Putamen (tissue), 1 donor: Measurements from ENCODE around the gene MCAM.

ENCODE experiments used
- DNase-seq: peaks from one replicate; pipeline ENCODE4 v3.0.0-alpha.2; 2016; ENCODE audit warnings: low spot score

The MCAM gene, protein sequence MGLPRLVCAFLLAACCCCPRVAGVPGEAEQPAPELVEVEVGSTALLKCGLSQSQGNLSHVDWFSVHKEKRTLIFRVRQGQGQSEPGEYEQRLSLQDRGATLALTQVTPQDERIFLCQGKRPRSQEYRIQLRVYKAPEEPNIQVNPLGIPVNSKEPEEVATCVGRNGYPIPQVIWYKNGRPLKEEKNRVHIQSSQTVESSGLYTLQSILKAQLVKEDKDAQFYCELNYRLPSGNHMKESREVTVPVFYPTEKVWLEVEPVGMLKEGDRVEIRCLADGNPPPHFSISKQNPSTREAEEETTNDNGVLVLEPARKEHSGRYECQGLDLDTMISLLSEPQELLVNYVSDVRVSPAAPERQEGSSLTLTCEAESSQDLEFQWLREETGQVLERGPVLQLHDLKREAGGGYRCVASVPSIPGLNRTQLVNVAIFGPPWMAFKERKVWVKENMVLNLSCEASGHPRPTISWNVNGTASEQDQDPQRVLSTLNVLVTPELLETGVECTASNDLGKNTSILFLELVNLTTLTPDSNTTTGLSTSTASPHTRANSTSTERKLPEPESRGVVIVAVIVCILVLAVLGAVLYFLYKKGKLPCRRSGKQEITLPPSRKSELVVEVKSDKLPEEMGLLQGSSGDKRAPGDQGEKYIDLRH

DNA sequence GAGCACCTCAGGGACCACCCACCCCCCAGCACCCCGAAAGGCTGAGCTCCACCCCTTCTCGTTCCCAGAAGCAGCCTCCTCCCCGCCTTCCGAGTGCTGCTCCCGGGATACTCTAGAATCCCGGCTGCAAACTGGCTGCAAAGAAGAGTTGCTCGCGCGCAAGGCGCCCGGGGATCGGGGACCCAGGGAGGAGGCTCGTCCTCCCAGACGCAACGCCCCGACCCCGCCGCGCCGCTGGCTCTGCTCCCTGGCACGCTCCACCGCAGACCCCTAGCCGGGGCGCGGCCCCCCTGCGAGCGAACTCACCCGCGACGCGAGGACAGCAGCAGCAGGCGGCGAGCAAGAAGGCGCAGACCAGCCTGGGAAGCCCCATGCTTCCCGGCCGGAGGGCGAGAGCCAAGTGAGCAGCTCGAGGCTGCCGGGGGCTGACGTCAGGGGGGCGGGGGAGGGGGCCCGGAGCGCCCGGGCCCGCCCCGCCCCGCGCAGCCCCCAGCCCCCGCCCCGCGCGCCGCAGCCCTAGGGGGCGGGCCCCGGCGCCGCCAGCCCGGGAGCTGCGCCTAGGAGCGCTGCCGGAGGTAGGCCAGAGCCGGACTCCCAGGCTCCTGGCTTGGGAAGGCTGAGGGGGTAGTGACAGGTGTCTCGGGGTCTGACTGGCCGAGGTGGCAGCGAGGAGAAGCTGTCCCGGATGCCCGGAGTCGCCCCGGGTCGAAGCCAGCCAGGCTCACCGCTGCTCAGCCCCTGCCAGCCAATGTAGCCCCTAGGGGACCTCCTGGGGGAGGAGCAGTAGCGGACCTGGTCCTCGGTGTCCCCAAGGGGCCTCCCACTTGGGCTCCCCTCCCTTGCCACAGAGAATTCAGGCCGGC is at the start of gene MCAM:
MCAM (minus strand) TSS at position 402 of the 863 bp plus-strand sequence; CDS start at position 373, 29 bp downstream.
- DNase-seq, result peak; percentile 62

DNA sequence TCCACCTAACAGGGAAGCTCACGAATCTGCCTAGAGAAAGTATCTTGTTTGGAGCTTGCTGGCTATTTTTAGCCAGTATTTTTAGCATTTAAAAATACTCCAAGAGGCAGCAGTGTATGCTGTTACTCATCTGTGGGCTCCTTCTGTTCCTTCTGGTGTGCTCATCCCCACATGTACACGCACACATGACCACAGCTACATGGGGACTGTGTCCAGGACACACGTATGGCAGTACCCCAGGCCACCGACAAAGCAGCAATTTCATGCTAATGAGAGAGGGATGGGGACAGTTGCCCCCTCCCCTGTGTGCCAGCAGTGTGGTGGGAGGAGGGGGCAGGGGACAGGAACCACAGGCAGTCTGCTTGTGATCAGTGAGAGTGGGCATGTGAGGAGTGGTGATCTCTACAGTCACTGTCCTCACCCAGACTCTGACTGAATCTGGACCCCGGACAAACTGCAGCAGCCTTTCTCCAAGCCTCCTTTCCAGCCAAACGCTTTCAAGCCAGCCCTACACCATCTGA is 48.2 kb upstream of the MCAM start:
- no peak for DNase-seq

DNA sequence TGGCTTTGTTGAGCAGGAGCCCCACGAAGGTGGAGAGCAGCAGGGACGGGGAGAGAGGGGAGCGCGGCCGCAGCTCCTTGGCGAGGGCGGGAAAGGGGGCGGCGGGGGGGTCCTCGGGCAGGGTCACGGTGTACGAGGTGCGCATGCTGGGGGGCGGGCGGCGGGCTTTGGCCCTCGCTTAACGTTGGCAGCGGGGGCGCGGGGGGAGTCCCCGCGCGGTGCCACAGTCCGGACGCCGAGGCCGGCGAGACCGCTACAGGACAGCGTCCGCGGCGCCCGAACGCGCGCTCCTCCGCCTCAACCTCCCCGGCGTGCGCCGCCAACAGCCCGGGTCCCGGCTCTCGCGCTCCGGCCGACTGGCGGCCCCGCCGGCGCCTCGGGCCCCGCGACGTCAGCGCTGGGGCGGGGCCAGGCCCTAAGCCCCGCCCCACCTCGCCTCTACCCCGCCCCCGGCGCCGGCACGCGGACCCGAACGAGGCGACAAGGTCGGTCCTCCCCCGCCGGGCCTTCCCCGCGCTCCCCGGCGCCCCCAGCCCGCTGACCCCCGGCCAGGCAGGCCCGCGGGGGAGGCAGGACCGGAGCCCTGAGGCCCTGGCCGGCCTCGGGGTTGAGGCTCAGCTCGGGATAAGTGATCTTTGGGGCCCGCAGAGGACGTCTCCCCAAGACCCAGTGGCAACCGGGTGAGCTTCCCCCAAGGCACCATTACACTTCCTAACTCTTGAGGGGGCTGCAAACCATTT is 47.1 kb upstream of the MCAM start:
- DNase-seq, result peak; percentile 79

DNA sequence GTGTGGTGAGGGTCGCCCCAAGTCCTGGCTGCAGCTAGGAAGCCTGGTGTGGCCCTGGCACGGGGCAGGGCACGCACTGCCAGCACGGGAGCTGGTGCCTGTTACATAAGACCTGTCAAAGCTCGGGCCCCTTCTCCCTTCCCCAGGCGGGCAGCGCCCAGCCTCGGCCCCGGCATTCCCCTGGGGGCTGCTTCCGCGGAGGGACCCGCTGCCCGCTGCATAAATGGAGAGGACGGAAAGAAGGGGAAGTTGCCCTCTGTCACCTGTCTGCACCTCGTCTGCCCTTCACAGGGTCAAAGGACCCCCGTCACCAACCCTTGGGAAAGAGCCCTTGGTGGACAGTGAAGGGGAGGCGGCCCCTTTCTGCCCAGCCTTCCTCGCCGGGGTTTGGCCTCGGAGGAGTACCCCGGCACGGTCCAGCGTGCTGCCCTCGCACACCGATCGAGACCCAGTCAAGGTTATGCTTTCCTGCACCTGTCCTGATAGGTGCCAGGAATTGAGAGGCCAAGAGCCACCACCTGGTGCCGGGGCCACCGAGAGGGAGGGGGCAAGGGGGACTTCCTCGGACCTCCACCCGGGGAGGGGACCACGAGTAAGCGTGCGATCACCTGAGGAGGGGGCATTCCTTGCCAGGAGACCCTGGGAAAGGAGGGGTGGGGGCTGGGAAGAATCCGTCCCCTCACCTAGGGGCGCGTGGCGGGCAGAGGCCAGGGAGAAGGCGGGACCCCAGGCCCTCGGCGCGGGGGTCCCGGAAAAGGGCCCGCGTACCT is 46.3 kb upstream of the MCAM start:
- no peak for DNase-seq

DNA sequence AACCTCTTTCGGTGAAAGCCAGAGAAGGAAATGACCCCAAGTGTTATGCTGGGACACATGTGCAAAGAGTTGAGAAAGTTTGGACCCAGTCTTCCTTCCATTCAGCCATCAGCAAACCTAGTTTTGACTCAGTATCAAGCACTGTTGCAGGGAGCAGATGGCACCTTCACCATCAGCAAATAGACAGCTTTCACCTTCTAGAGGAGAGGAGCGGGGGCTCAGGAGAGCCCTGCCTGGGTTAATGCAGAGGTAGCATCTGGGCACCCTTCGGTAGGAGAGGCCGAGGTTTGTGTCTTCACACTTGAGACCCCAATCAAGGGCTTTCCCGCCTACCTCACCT is 45.8 kb upstream of the MCAM start:
- no peak for DNase-seq

DNA sequence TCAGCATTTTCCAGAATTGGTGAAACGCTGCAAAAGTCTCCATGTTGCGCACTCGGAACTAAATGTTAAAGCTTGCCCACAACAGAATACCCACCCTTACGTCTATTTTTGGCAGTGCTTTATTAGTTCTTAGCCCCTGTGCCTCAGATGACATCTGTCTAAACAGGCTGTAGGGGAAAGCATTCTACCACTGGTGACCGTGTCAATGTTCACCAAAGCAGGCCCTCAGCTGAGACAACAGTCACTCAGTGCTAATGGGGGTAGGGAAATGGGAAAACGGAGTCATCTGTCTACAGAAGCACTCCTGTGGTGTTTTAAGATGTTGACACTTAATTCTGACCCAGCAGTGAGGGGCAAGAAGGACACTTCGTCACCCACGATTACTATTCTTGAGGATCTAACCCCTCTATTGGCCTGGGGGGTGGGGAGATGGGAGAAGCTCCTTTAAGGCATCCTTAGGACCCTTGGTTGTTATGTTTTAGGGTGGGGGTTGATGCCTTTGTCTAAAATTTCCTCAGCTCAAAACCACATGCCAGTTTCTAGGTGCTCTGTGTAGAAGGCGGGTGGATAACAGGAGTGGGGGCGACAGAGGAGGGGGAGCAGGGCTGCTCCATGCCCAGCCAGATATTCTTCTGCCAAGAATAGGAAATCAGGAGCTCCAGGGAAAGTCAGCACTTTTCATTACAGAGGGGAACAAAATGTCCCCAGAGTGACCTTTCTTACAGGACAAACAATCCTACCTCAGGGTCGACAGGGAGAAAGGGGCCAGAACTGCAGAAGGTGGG is 45.2 kb upstream of the MCAM start:
- DNase-seq, result no peak

DNA sequence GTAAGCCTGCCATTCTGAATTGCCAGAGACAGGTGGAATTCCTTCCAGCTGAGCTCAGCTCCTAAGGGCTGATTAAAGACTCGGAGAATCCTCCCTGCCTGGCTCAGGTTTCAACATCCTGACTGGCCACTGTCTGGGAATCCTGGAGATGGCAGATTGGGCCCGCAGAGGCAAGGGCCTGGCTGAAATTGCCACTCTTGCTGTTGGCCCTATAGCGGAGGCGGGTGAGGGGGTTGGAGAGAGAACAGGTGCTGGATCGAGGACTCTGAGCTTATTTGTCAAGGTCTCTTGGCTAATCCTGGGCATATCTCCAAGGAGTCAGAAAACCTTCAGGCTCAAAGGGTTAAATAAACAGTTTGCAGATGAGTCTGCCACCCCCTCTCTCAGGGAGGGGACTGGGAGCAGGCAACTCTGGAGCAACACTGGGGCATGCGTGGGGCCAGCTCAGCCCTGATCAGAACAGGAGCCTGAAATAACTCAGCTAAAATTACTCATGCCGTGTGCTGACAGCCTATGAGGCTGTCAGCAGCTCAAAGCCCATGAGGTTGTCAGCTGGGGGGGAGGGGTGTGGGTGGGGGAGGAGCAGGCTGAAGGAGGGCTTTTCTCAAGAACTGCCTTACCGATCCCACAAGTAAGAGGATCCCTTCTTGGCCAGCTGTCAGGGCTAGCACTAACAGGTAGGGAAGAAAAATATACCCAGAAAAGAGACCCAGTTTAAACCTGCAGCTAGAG is 44.3 kb upstream of the MCAM start:
- DNase-seq, result peak; percentile 85

DNA sequence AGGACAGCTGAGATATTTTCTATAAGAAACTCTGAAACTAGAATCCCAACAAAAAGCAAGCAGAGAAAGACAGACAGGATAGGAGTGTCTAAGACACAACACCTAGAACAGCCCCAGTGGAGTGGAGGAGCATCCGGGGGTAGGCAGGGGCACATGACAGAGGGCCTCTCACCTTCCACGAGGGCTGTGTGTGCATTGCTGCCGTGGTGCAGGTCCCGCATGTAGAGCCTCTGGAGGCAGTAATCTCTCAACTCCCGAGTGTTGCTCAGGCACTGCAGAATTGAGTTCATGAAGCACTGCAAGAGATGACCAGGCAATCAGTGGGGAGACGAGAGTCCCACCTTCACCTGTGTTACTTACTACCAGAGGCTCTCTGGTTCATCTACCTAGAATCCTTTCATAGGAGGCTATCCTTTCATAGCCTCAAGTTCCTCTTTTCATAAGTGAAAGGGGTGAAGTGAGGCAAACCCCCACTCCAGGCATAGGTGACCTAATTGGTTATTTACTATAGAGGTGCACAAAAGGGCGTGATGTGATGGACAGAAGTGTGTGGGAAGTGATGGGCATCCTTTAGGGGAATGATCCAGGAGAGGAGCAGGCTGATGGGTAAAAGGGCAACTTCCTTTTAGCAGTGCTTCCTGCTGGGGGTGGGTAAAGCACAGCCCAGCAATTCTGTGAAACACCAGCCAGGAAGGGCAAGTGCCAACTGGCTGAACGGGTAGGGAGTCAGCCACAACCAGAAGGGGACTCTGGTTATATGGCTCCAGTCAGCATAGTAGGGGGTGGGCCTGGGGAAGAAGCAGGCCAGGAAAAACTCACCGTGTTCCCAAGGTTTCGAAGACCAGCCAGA is 42.7 kb upstream of the MCAM start:
- DNase-seq, result no peak

DNA sequence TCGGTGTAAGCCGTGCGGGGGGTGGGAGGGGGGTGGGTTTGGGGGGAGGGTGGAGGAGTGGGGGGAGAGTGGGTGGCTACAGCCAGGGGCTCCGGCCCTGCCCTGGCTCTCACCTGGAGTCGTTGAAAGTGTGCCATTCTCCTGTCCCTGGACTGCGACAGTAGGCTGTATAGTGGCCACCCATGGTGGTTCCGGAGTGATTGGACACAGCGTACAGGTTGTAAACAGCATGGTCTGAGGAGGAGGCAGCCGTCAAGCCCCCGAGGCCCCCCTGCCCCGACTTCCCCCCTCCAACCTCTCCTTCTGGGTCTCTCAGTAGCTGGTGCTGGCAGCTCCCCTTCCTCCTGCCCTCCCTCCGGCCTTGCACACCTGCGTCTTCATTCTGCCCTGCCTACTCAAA is 40.1 kb upstream of the MCAM start:
- no peak for DNase-seq

DNA sequence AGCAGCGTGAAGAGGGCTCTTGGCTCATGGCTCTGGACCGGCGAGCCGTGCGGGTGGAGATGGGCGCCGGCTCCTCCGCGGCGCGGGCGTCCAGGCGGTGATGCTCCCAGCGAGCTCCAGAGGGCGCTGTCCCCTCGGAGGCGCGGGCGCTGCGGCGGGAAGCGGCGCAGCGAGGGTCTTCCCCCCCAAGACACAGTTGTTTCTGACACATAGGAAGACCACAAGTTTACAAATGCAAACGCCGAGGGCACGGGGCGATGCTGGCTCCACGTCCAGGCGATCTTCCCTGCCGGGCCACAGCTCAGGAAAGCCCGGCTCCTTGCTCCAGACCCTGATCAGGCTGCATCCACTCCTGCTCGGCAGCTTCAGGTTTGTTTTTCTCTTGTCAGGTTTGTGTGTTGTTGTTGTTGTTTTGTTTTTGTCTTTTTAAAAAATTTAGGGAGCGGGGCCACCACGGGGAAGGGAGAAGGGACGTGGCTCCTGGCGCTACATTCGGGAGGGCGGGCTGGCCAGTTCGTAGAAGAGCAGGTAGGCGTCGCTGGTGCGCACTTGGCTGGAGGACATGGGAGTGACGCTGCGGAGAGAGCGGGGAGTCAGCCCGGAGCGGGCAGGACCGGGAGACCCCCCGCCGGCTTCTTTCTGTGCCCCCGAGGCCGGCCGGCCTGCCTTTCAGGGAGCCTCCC is 39.6 kb upstream of the MCAM start:
- no peak for DNase-seq

DNA sequence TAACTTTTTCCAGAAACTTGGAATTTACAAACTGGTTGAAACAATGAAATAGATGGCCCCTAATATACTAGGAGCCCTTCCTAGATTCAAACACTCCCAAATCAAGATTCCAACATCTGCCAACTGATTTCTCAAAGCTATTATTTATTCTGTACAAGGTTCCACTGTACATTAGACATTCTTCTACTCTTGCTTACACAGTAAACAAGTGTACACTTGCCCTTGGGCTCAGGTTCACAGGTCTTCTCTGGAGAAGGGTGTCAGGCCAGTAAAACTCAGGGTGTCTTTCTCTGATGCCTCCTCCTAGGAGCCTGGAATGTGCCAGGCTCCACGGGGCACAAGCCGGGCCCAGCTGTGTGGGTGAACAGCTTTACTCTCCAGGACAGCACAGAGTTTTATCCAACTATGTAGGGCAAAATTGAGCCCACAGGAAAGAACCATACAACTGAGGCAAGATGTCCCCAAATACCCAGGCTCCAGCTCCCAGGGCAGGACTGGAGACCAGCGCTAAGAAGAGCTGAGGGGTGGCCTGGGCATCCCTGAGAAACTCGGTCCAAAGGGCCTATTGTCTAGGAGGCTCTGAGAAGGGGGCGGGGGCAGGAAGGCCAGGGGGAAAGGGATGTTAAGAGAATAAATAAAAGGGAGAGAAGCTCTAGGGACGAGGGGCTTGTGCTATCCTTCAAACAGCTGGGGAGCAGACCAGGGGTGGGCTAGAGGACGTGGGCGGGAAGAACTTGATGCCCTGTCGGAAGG is 38.3 kb upstream of the MCAM start:
- DNase-seq, result no peak

DNA sequence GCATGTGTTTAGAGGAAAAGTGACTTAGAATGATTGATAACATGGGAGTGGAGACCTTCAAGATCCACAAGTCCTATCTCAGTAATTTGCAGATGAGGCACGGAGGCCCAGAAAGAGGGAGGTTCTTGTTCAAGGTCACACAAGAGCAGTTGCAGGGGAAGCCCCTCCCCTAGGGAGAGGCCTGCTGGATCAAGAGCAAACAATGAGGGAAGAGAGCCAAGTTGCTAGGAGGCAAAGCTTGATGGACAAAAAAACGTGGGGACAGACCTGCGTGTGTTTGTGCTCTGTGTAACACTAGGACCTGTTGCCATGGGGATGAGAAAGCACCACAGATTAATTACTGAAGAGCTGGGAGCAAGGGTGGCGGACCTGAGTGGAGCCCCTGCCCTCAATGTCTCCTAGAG is 35.9 kb upstream of the MCAM start:
- no peak for DNase-seq

DNA sequence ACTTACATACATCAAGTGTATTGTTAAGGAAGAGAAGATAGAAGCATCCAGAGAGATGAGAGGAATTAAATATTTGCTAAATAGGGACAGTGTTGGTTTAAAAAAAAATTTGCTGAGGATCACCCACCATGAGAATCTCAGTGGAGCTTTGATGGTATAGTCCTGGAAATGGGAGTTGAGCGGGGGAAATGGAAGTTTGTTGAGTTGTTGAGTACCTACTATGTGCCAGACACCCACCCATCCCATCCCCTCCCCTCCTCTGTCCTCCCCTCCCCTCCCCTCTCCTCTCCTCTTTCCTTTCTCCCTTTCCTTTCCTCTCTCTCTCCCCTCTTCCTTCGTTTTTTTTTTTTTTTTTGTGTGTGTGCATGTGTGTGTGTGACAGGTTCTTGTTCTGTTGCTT is 34.3 kb upstream of the MCAM start:
- DNase-seq, result no peak

DNA sequence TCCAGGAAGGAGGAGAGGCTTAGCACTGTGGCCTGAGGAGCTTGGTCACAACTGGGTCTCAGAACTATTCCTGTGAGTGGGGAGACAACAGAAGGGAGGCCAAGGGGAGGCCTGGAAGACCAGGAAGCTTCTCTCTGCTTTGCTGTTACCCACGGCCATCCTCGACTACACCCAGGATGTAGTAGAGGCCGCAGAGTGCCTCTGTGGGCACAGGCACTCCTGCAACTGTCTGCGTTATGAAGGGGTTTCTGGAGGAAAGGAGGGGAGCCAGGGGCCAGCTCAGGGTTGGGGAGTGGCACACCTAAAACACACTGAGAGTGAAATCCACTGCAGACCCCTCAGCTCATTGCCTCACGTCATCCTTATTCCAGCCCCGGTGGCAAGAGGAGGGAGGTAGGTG is 33.4 kb upstream of the MCAM start:
- no peak for DNase-seq

DNA sequence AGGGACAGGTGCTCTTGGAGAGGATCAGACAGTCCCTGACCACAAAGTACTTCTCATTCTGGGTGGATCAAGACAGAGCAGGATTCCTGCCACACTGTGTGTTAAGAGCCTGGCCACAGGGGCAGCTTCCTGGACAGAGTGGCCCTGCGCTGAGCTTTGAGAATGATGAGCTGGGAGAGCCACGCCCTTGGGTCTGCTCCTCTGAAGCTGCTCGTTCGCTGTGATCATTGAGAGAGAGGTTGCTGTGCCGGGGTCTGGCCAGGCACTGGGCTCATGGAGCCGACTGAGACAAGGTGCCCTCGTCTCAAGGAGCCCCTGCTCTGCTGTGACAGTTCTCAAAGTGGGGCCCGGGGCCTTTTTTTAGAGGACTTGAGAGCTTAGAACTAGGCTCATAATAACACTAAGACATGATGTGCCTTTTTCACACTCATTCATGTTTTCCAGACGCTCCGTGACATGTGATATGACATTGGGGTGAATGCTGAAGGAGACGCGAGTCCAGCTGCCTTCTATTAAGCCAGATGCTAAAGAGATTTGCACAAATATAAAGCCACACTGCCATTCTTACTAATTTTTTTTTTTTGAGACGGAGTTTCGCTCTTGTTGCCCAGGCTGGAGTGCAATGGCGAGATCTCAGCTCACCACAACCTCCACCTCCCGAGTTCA is 31.1 kb upstream of the MCAM start:
- DNase-seq, result no peak

DNA sequence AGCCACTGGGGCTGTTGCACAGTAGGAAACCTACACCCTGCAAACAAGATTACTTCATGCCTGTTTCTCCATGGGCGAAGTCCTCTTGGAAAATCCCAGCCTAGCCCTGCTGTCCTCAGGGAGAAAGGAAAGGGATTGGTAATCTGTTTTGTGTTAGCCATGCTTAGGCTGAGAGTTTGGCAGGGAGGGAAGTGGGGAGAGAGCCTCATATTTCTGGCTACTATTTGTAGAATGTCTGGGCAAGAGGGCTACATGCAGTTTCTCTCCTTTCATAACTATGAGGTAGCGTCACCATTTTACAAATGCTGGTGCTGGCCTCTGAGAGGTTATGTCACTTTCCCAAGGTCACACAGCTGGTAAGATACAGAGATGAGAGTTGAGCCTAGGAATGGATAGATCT is 30.3 kb upstream of the MCAM start:
- no peak for DNase-seq

DNA sequence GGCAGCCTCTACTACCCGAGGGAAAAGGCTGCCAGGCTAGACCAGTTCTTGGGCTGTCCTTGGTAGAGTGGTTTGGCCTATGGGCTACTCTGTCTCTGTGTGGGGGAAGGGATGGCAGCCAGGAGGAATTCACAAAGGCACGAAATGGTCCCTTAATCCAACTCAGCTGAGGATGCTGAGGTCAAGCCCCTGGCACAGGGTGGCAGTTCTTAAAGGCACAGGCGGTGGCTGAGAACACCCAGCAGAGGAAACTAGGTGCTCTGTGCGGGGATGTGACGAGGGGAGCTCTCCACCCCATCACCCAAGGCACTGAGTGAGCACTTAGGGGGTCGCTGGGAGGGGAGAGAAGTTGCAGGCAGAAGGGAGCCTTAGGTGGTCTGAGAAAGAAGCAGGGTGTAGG is 29.7 kb upstream of the MCAM start, which contains the start of gene MFRP:
MFRP (minus strand) TSS at position 101 of the 400 bp plus-strand sequence. CDS start 192 bp downstream, outside the sequence.
- DNase-seq, result no peak
